AG09319 (cell line): Measurements from ENCODE around the gene OR2V2.

ENCODE experiments used
- DNase-seq: peaks from one replicate; pipeline ENCODE4 v3.0.0-alpha.2; 2010; ENCODE audit warnings: low read depth; ENCODE audit errors: extremely low read depth
- TF ChIP-seq, protein P1 (sequence below): IDR thresholded peaks from 2 replicates; pipeline ENCODE4 v1.5.1; 2011; ENCODE audit warnings: low read depth, mild to moderate bottlenecking, inconsistent platforms, low read length, moderate library complexity

OR2V2 gene

DNA sequence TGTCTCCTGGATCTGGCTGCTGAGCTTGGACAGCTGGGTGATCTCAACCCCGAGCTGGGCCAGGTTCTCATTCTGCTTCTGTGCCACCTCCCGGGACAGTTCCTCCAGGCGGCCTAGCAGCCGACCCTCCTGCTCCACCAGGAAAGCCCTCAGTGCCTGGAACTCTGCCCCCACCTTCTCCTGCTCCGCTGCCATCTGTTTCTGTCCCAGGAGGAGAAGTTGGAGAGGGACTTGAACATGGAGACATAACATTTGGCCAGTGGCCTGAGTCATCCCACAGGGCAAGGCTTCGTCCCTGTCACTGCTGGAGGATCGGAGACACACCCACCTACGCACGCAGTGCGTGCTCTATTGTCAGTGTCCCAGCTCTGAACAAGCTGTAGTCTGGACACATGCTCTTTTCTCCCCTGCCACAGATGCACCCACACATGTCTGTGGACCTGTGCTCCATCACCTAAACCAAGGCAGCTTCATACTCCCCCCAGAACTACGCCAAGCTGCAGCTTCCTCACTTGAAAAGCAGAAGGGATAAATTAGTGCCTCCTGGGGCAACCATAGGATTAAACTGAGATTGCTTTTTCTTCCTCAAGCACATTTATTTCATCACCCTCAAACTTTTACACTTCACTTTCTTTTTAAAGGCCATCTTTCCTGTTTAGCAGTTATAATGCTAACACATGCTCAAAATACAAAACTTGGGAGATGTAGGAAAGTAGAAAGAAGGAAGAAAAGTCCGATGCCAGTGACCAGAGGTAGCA is 52.7 kb downstream of the OR2V2 start:
- TF ChIP-seq, protein P1, sequence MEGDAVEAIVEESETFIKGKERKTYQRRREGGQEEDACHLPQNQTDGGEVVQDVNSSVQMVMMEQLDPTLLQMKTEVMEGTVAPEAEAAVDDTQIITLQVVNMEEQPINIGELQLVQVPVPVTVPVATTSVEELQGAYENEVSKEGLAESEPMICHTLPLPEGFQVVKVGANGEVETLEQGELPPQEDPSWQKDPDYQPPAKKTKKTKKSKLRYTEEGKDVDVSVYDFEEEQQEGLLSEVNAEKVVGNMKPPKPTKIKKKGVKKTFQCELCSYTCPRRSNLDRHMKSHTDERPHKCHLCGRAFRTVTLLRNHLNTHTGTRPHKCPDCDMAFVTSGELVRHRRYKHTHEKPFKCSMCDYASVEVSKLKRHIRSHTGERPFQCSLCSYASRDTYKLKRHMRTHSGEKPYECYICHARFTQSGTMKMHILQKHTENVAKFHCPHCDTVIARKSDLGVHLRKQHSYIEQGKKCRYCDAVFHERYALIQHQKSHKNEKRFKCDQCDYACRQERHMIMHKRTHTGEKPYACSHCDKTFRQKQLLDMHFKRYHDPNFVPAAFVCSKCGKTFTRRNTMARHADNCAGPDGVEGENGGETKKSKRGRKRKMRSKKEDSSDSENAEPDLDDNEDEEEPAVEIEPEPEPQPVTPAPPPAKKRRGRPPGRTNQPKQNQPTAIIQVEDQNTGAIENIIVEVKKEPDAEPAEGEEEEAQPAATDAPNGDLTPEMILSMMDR, result no peak
- DNase-seq, result no peak

DNA sequence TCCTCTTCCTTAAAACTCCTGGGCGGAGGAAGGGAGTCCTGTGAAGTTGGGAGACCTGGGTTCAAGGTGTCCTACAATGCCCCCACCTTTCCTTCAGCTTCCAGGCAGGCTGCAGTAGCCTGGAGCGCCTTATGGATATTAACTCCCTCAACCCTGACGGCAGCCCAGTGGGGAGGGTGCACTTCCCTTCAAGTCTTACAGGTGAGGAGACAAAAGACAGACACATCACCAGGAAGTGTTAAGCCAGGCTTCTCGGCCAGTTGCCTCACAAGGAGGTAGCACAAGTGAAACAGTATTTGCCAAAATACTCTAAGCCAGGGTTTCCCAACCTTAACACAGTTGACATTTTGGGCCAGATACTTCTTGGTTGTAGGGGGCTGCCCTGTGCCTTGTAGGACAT is 53.4 kb downstream of the OR2V2 start:
- DNase-seq, result no peak

DNA sequence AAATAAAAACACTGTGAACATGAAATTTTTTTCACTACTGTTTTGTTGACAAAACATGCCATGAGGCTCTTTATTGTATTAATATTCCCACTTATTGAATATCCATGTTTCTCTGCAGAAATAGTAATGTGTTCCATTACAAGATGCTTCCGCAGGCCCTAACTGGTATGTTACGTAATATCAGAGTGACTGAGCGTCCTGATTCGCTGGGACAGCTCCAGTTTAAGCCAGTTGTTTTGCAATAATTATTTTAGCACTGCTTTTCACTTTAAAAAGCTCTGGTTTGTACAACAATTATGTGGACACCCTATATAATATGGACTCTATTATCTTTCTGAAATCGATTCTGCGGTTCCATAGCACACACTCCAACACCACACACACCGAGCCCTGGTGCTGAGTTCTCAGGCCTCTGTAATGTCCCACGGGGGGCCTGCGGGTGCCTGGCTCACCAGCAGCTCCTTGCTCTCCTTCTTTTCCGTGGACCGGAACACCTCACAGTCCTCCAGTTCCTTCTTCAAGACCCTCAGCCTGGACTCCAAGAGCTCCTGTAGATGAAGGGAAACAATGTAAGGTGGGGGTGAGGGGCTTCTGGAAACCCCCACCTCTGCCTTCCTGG is 55.8 kb downstream of the OR2V2 start:
- DNase-seq, result no peak
- TF ChIP-seq, protein P1, result no peak

More for the DNA sequence above, 53.4 kb downstream of the OR2V2 start:
- TF ChIP-seq, protein P1, result no peak

DNA sequence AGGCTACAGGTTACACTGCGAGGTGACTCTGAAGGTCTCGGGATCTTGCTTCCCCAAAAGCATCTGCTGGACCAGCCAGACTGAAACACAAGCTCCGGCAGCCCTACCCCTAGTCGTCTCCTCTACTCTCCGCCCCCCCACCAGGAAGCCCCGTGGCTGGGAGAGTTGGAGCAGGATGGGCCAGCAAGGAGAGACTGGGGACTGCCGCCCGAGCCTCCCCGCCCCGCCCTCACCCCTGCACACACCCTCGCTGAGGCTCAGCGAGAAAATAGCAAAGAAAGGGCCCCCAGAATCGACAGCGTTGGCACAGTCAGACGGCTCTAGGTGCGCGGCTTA is 56.4 kb downstream of the OR2V2 start:
- TF ChIP-seq, protein P1, result no peak
- DNase-seq, result no peak

DNA sequence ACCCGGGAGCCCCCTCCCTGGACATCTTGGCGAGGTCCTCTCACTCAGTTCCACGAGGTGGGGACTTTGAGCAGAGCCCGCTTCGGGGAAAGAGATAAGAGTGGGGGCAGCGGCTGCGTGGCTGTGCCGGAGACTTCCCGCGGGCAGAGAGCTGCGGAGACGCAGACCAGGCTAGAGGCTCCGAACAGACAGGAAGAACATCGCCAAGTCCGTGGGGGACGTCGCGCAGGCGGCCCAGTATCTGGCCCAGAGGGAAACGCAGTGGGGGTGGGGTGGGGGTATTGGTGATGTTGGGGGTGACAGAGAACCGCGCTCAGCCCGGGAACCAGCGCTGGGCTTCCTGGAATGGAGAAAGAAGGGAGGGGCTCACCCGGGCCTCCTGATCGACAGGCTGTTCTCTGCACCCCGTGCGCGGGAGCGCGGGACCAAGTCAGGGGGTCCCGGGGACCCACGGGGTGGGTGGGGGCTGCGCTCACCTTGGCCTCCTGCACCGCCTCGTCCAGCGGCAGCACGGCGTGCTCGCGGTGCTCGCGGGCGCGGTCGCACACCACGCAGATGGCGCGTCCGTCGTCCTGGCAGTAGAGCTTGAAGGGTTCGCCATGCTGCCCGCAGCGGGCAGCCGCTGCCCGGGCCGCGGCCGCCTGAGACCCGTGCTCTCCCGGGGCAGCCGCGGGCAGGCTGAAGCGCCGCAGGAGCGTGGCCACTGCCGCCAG is 56.9 kb downstream of the OR2V2 start:
- TF ChIP-seq, protein P1, result no peak; the same call in 1 of the 2 replicates
- no peak for DNase-seq

DNA sequence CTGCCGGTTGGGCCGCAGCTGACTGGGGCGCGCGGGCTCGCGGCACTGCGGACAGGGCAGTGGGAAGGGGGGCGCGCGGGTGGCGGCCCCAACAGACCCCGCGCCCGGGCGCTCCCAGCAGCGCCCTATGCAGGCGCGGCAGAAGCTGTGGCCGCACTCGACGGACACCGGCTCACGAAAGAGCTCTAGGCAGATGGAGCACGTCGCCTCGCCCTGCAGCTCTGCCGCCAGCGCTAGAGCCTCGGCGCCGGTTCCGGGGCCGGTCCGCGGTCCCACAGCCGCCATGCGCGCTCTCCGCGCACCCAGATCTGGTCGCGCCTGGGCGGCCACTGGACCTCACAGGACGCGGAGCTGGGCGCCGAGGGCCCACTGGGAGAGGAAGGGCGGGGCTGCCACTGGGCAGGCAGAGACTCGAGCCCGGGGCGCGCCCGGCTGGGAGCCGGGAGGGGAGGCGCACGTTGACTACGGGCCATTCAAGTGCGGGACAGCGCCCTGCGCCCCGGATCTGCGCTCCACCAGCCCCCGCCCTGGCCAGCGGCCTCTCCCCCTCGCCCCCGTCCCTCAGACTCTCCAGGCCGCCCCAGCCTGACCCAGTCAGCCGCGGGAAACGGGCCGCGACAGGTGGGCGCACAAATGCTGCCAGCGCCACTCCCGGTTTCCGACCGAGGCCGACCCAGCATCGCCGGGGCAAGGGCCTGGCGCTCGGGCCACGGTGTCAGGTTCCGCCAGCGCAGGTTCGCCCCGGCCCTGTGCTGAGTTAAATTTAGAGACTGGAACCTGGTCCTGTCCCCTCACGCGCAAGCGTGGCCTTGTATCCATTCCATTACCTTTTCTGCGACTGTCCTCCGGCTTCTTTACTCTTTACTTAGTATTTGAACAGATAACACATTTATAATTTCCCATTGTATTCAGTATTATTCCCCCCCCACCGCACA is 57.7 kb downstream of the OR2V2 start, which contains the start of gene TRIM7:
TRIM7 (minus strand) TSS at position 371 of the 935 bp plus-strand sequence; CDS start at position 285, 86 bp downstream.
- no peak for DNase-seq
- TF ChIP-seq, protein P1, result no peak
